ENCODE results near the gene SDF2.

SDF2 gene

GRCh38 chr17:28661635-28662526 lies at the start of gene SDF2, which contains the start of gene SUPT6H:
Gene SDF2 (minus strand): TSS chr17:28661906. CDS start chr17:28661876, 30 bp downstream.
Gene SUPT6H (plus strand): TSS chr17:28662205. CDS start chr17:28673402, 11,197 bp downstream.
- in situ Hi-C loops (cut with MboI; ENCODE audit: low sequenced_read_pairs, unreplicated experiment) = no loop called here
- peak; percentile 94 for DNase-seq (ENCODE audit: low spot score)
- no peak for TF ChIP-seq CTCF (IDR thresholded peaks at IDR 0.05; ENCODE audit: borderline replicate concordance, control extremely low read depth, extremely low read depth, insufficient read depth, missing control alignments)

GRCh38 chr17:28710861-28711722 lies 49.4 kb upstream of the SDF2 start:
- no peak for TF ChIP-seq CTCF (IDR thresholded peaks at IDR 0.05; ENCODE audit: borderline replicate concordance, control extremely low read depth, extremely low read depth, insufficient read depth, missing control alignments)
- DNase-seq (ENCODE audit: low spot score) = peak; percentile 96
- in situ Hi-C loops (cut with MboI; ENCODE audit: low sequenced_read_pairs, unreplicated experiment) = no loop called here

- TF ChIP-seq CTCF (IDR thresholded peaks at IDR 0.05; ENCODE audit: borderline replicate concordance, control extremely low read depth, extremely low read depth, insufficient read depth, missing control alignments) = no peak
- in situ Hi-C loops (cut with MboI; ENCODE audit: low sequenced_read_pairs, unreplicated experiment) = no loop called here
- DNase-seq (ENCODE audit: low spot score) = no peak
Measured at GRCh38 chr17:28707339-28707720, 45.6 kb upstream of the SDF2 start.

GRCh38 chr17:28706471-28707338 lies 45.0 kb upstream of the SDF2 start:
- in situ Hi-C loops (cut with MboI; ENCODE audit: low sequenced_read_pairs, unreplicated experiment) = no loop called here
- no peak for DNase-seq (ENCODE audit: low spot score)
- TF ChIP-seq CTCF (IDR thresholded peaks at IDR 0.05; ENCODE audit: borderline replicate concordance, control extremely low read depth, extremely low read depth, insufficient read depth, missing control alignments) = no peak

GRCh38 chr17:28705728-28706334 lies 44.1 kb upstream of the SDF2 start:
- TF ChIP-seq CTCF (IDR thresholded peaks at IDR 0.05; ENCODE audit: borderline replicate concordance, control extremely low read depth, extremely low read depth, insufficient read depth, missing control alignments) = no peak
- no peak for DNase-seq (ENCODE audit: low spot score)
- in situ Hi-C loops (cut with MboI; ENCODE audit: low sequenced_read_pairs, unreplicated experiment) = no loop called here
